GM23338 (cell line): ENCODE results near the gene PAIP1. TPM values are rescaled to one million over a fixed set of nuclear protein-coding genes. Genes with fewer than 3 reads are reported as not detected.

Source experiments
- ATAC-seq: fragments of 200-7000 bp; cut with Tn5 transposase; 3 replicates; pipeline ENCODE4 v1.9.1; 2020
- DNase-seq: peaks from one replicate; pipeline ENCODE4 v3.0.0-alpha.2; 2015; ENCODE audit warnings: low spot score
- H2AFZ ChIP-seq: fragments of 200-600 bp; sonication (generic); 2 replicates; pipeline ENCODE4 v1.8.0; 2016; ENCODE audit warnings: antibody characterized with exemption, mild to moderate bottlenecking, moderate library complexity
- H3F3A ChIP-seq: fragments of 200-600 bp; sonication (generic); replicated peaks from 2 replicates; pipeline ENCODE4 v1.8.0; 2017; ENCODE audit warnings: antibody characterized with exemption, mixed run types, low read depth
- H3K27ac ChIP-seq: fragments of 200-600 bp; sonication (generic); 2 replicates; pipeline ENCODE4 v1.6.1; 2016; ENCODE audit warnings: low read depth
- H3K27me3 ChIP-seq: fragments of 200-600 bp; sonication (generic); 2 replicates; pipeline ENCODE4 v1.8.0; 2016; ENCODE audit warnings: mild to moderate bottlenecking, mixed run types, moderate library complexity; ENCODE audit not compliant: insufficient read depth
- H3K36me3 ChIP-seq: fragments of 200-600 bp; sonication (generic); 2 replicates; pipeline ENCODE4 v1.8.0; 2016; ENCODE audit warnings: mild to moderate bottlenecking; ENCODE audit not compliant: insufficient read depth
- H3K4me1 ChIP-seq: fragments of 200-600 bp; sonication (generic); 2 replicates; pipeline ENCODE4 v1.8.0; 2016; ENCODE audit warnings: mild to moderate bottlenecking, moderate library complexity; ENCODE audit not compliant: insufficient read depth
- H3K4me2 ChIP-seq: fragments of 200-600 bp; sonication (generic); 2 replicates; pipeline ENCODE4 v1.7.1; 2017; ENCODE audit warnings: mixed run types
- H3K4me3 ChIP-seq: fragments of 200-600 bp; sonication (generic); 2 replicates; pipeline ENCODE4 v1.6.1; 2016; ENCODE audit warnings: mixed run types
- H3K79me2 ChIP-seq: fragments of 200-600 bp; sonication (generic); replicated peaks from 2 replicates; pipeline ENCODE4 v1.8.0; 2017; ENCODE audit warnings: mild to moderate bottlenecking; ENCODE audit not compliant: insufficient read depth
- H3K9me2 ChIP-seq: fragments of 200-600 bp; sonication (generic); 2 replicates; pipeline ENCODE4 v1.8.0; 2017; ENCODE audit not compliant: insufficient read depth
- H4K20me1 ChIP-seq: fragments of 200-600 bp; sonication (generic); replicated peaks from 2 replicates; pipeline ENCODE4 v1.8.0; 2017; ENCODE audit warnings: mild to moderate bottlenecking; ENCODE audit not compliant: insufficient read depth
- H3K27ac Mint-ChIP-seq: 2 replicates; pipeline ENCODE4 v1.8.0; 2020; ENCODE audit warnings: inconsistent platforms, mild to moderate bottlenecking, moderate library complexity, mixed read lengths
- H3K27me3 Mint-ChIP-seq: 3 replicates; pipeline ENCODE4 v1.8.0; 2022; ENCODE audit warnings: low read depth, mild to moderate bottlenecking, moderate library complexity, mixed read lengths, inconsistent platforms; ENCODE audit not compliant: insufficient read depth, poor library complexity
- H3K36me3 Mint-ChIP-seq: 3 replicates; pipeline ENCODE4 v1.8.0; 2021; ENCODE audit warnings: low read depth, mild to moderate bottlenecking, inconsistent platforms, moderate library complexity, mixed read lengths
- H3K4me1 Mint-ChIP-seq: 3 replicates; pipeline ENCODE4 v1.8.0; 2020; ENCODE audit warnings: mild to moderate bottlenecking, inconsistent platforms, mixed read lengths
- H3K4me3 Mint-ChIP-seq: 3 replicates; pipeline ENCODE4 v1.8.0; 2021; ENCODE audit warnings: moderate library complexity, mild to moderate bottlenecking, inconsistent platforms, mixed read lengths
- H3K9me3 Mint-ChIP-seq: 3 replicates; pipeline ENCODE4 v1.8.0; 2020; ENCODE audit warnings: moderate library complexity, mild to moderate bottlenecking, inconsistent platforms, mixed read lengths
- CREB1 ChIP-seq: fragments of 250-450 bp; sonication (Bioruptor Pico); IDR thresholded peaks from 2 replicates; pipeline ENCODE4 v1.5.0; 2020; ENCODE audit warnings: low read depth, mild to moderate bottlenecking, moderate library complexity
- CTCF ChIP-seq, 2 experiments: fragments of 200-600 bp in 1 of 2; sonication (generic) in 1 of 2; conservative IDR thresholded peaks; 2 replicates each; pipeline versions ENCODE4 v1.5.1 to v1.6.1; 2016 to 2017; ENCODE audit warnings: antibody characterized with exemption in 2 of 2, low read depth in 2 of 2, mild to moderate bottlenecking in 2 of 2, moderate library complexity in 1 of 2
- EZH2 ChIP-seq: fragments of 200-600 bp; sonication (generic); IDR thresholded peaks from one replicate; pipeline ENCODE4 v1.8.0; 2017; ENCODE audit warnings: antibody characterized with exemption, mild to moderate bottlenecking, low read depth; ENCODE audit not compliant: unreplicated experiment
- EZH2phosphoT487 ChIP-seq: fragments of 200-600 bp; sonication (generic); IDR thresholded peaks from one replicate; pipeline ENCODE4 v1.8.1; 2018; ENCODE audit warnings: antibody characterized with exemption; ENCODE audit not compliant: unreplicated experiment
- JUNB ChIP-seq: IDR thresholded peaks from one replicate; pipeline ENCODE4 v1.6.1; 2016; ENCODE audit warnings: antibody characterized with exemption; ENCODE audit not compliant: unreplicated experiment
- NANOG ChIP-seq: IDR thresholded peaks from 2 replicates; pipeline ENCODE4 v1.6.1; 2016; ENCODE audit warnings: antibody characterized with exemption, borderline replicate concordance
- POLR2AphosphoS5 ChIP-seq: IDR thresholded peaks from 2 replicates; pipeline ENCODE4 v1.6.1; 2016; ENCODE audit warnings: antibody characterized with exemption, low read depth
- STAT1 ChIP-seq: IDR thresholded peaks from one replicate; pipeline ENCODE4 v1.6.1; 2016; ENCODE audit warnings: antibody characterized with exemption; ENCODE audit not compliant: unreplicated experiment
- ZNF114 ChIP-seq: fragments of 250-450 bp; sonication (Bioruptor Pico); IDR thresholded peaks from 2 replicates; pipeline ENCODE4 v1.5.0; 2020; ENCODE audit warnings: mild to moderate bottlenecking, moderate library complexity
- ZNF331 ChIP-seq: fragments of 250-450 bp; sonication (Bioruptor Pico); IDR thresholded peaks from 2 replicates; pipeline ENCODE4 v1.5.0; 2020; ENCODE audit warnings: low read depth, mild to moderate bottlenecking, moderate library complexity
- ZNF462 ChIP-seq: fragments of 250-450 bp; sonication (Bioruptor Pico); IDR thresholded peaks from 2 replicates; pipeline ENCODE4 v1.5.0; 2020; ENCODE audit warnings: mild to moderate bottlenecking, moderate library complexity
- polyA plus RNA-seq: library from polyadenylated mRNA; unstranded; fragments of >200 nt; fragmentation: Nextera tagmentation; extraction: Ambion mirVana; gene quantifications from 2 replicates; pipeline ENCODE4 v1.2.1, GENCODE V29; 2016
- total RNA-seq: library from RNA; depleted of rRNA; stranded (reverse); fragments of >200 nt; shearing (Covaris generic); gene quantifications from 2 replicates; pipeline ENCODE4 v1.2.3, GENCODE V29; 2014
- TF ChIP-seq, protein P1 (sequence below): IDR thresholded peaks from 2 replicates; pipeline ENCODE4 v1.6.1; 2016; ENCODE audit warnings: antibody characterized with exemption
- TF ChIP-seq, protein P2 (sequence below): IDR thresholded peaks from one replicate; pipeline ENCODE4 v1.6.1; 2018; ENCODE audit warnings: antibody characterized with exemption; ENCODE audit not compliant: unreplicated experiment

PAIP1 gene
- total and polyA plus RNA-seq, 2 experiments from 2014 or later = 108 to 140 TPM

DNA sequence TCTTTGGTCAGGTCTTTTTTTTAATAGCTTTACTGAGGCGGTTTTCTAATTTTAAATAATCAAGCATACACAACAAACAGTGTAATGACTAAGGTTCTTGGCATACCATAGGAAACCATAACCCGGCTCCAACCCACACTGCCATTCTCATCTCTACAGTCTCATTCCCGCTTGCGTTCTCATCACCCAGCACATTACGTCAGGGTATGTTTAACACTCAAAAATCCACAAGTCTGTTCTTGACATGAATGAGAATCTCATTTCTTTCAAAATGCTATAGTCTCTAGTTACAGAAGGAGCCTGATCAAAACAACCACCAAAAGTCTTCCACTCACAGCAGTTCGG, 42.4 kb downstream of the PAIP1 start:
- Histone ChIP-seq H4K20me1 (no peaks in the 10 kb centered on the region), H3K36me3 (no peaks in the 10 kb centered on the region), H3F3A (no peaks in the 10 kb centered on the region), H3K4me3 (peak overlapping the region; percentile 74), H3K4me2 (peak overlapping the region; percentile 92), H3K4me1 (peaks cover 17% of the 10 kb centered on the region), H3K27ac (peak overlapping the region; percentile 99), H3K9me2 (no peaks in the 10 kb centered on the region), H2AFZ (peak overlapping the region; percentile 61; the same call in 1 of the 2 replicates), H3K27me3 (no peaks in the 10 kb centered on the region), H3K79me2 (peaks cover 28% of the 10 kb centered on the region)
- Mint-ChIP-seq H3K27me3 (peaks cover 3% of the 10 kb centered on the region), H3K4me3 (peak overlapping the region; percentile 91), H3K4me1 (peaks cover 19% of the 10 kb centered on the region), H3K9me3 (peaks cover 23% of the 10 kb centered on the region), H3K36me3 (peaks cover 30% of the 10 kb centered on the region), H3K27ac (peak overlapping the region; percentile 99)
- TF ChIP-seq NANOG (no peak), ZNF462 (CRISPR knock-in tag) (no peak), CTCF (conservative IDR thresholded peaks at IDR 0.05; ENCODE audit: low read depth in 2 of 2) (no peak), JUNB (no peak), CREB1 (no peak), ZNF114 (CRISPR knock-in tag) (no peak), ZNF331 (no peak), EZH2 (no peak), STAT1 (no peak), POLR2AphosphoS5 (no peak), EZH2phosphoT487 (no peak)
- TF ChIP-seq, protein P1, sequence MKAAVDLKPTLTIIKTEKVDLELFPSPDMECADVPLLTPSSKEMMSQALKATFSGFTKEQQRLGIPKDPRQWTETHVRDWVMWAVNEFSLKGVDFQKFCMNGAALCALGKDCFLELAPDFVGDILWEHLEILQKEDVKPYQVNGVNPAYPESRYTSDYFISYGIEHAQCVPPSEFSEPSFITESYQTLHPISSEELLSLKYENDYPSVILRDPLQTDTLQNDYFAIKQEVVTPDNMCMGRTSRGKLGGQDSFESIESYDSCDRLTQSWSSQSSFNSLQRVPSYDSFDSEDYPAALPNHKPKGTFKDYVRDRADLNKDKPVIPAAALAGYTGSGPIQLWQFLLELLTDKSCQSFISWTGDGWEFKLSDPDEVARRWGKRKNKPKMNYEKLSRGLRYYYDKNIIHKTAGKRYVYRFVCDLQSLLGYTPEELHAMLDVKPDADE = no peak
- TF ChIP-seq, protein P2, sequence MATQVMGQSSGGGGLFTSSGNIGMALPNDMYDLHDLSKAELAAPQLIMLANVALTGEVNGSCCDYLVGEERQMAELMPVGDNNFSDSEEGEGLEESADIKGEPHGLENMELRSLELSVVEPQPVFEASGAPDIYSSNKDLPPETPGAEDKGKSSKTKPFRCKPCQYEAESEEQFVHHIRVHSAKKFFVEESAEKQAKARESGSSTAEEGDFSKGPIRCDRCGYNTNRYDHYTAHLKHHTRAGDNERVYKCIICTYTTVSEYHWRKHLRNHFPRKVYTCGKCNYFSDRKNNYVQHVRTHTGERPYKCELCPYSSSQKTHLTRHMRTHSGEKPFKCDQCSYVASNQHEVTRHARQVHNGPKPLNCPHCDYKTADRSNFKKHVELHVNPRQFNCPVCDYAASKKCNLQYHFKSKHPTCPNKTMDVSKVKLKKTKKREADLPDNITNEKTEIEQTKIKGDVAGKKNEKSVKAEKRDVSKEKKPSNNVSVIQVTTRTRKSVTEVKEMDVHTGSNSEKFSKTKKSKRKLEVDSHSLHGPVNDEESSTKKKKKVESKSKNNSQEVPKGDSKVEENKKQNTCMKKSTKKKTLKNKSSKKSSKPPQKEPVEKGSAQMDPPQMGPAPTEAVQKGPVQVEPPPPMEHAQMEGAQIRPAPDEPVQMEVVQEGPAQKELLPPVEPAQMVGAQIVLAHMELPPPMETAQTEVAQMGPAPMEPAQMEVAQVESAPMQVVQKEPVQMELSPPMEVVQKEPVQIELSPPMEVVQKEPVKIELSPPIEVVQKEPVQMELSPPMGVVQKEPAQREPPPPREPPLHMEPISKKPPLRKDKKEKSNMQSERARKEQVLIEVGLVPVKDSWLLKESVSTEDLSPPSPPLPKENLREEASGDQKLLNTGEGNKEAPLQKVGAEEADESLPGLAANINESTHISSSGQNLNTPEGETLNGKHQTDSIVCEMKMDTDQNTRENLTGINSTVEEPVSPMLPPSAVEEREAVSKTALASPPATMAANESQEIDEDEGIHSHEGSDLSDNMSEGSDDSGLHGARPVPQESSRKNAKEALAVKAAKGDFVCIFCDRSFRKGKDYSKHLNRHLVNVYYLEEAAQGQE = no peak
- ATAC-seq (peak; percentile 60), DNase-seq (peak; percentile 42)
